Measurements from ENCODE around the gene LCE7A. TPM values are rescaled to one million over a fixed set of nuclear protein-coding genes. Genes with fewer than 3 reads are reported as not detected.

Gene LCE7A
- total and polyA plus RNA-seq, 2 donors (not counting 1 experiment from before 2014, with no cell fraction given), result not detected

- Histone ChIP-seq H3K4me2 (ENCODE audit: extremely low read depth, insufficient read depth, low read length) (no peak overlapping the region), H3K36me3 (ENCODE audit: control insufficient read depth, insufficient read depth, low read length) (no peaks in the 10 kb centered on the region), H3K27ac (ENCODE audit: insufficient read depth, low read length) (no peak overlapping the region), H3K27me3 (ENCODE audit: control insufficient read depth, insufficient read depth, low read length) (peaks cover 2% of the 10 kb centered on the region), H4K20me1 (ENCODE audit: control insufficient read depth, extremely low read depth, insufficient read depth, low read length) (no peaks in the 10 kb centered on the region), H3K9me3 (ENCODE audit: control insufficient read depth, insufficient read depth, low read depth, low read length) (no peaks in the 10 kb centered on the region), H3K79me2 (ENCODE audit: control insufficient read depth, insufficient read depth, low read length) (no peaks in the 10 kb centered on the region), H3K4me1 (ENCODE audit: control insufficient read depth, extremely low read depth, insufficient read depth, low read length) (no peaks in the 10 kb centered on the region), H2AFZ (ENCODE audit: low read length) (no peak overlapping the region), H3K9ac (ENCODE audit: insufficient read depth, low read length) (no peak overlapping the region), H3K4me3 (replicated peaks in 1 of 4; ENCODE audit: control extremely low read depth in 1 of 4, insufficient read depth in 1 of 4, low read depth in 3 of 4, low read length in 4 of 4) (no peak overlapping the region)
- DNase-seq (ENCODE audit: low read depth in 2 of 2), result no peak
- TF ChIP-seq CTCF (conservative IDR thresholded peaks at IDR 0.05 in 1 of 2, IDR thresholded peaks at IDR 0.05 in 1 of 2; ENCODE audit: low read depth in 1 of 2, low read length in 2 of 2), result no peak
- no peak for TF ChIP-seq EZH2 (IDR thresholded peaks at IDR 0.05; ENCODE audit: low read length, missing control alignments)
These were observed 39.2 kb downstream of the LCE7A start for GRCh38 chr1:152899027-152899426.

GRCh38 chr1:152899883-152900282, 40.1 kb downstream of the LCE7A start:
- Histone ChIP-seq H3K79me2 (ENCODE audit: control insufficient read depth, insufficient read depth, low read length) (no peaks in the 10 kb centered on the region), H3K27ac (ENCODE audit: insufficient read depth, low read length) (no peak overlapping the region), H3K9me3 (ENCODE audit: control insufficient read depth, insufficient read depth, low read depth, low read length) (no peaks in the 10 kb centered on the region), H3K4me3 (replicated peaks in 1 of 4; ENCODE audit: control extremely low read depth in 1 of 4, insufficient read depth in 1 of 4, low read depth in 3 of 4, low read length in 4 of 4) (no peak overlapping the region), H3K9ac (ENCODE audit: insufficient read depth, low read length) (no peak overlapping the region), H3K4me1 (ENCODE audit: control insufficient read depth, extremely low read depth, insufficient read depth, low read length) (no peaks in the 10 kb centered on the region), H2AFZ (ENCODE audit: low read length) (no peak overlapping the region), H3K36me3 (ENCODE audit: control insufficient read depth, insufficient read depth, low read length) (no peaks in the 10 kb centered on the region), H4K20me1 (ENCODE audit: control insufficient read depth, extremely low read depth, insufficient read depth, low read length) (no peaks in the 10 kb centered on the region), H3K27me3 (ENCODE audit: control insufficient read depth, insufficient read depth, low read length) (peaks cover 2% of the 10 kb centered on the region), H3K4me2 (ENCODE audit: extremely low read depth, insufficient read depth, low read length) (no peak overlapping the region)
- no peak for DNase-seq (ENCODE audit: low read depth in 2 of 2)
- no peak for TF ChIP-seq CTCF (conservative IDR thresholded peaks at IDR 0.05 in 1 of 2, IDR thresholded peaks at IDR 0.05 in 1 of 2; ENCODE audit: low read depth in 1 of 2, low read length in 2 of 2)

GRCh38 chr1:152901631-152902030, 41.8 kb downstream of the LCE7A start:
- H3K9ac ChIP-seq (ENCODE audit: insufficient read depth, low read length), result no peak overlapping the region
- no peaks in the 10 kb centered on the region for H3K36me3 ChIP-seq (ENCODE audit: control insufficient read depth, insufficient read depth, low read length)
- H3K79me2 ChIP-seq (ENCODE audit: control insufficient read depth, insufficient read depth, low read length), result no peaks in the 10 kb centered on the region
- H3K4me2 ChIP-seq (ENCODE audit: extremely low read depth, insufficient read depth, low read length), result no peak overlapping the region
- H2AFZ ChIP-seq (ENCODE audit: low read length), result no peak overlapping the region
- no peaks in the 10 kb centered on the region for H4K20me1 ChIP-seq (ENCODE audit: control insufficient read depth, extremely low read depth, insufficient read depth, low read length)
- H3K9me3 ChIP-seq (ENCODE audit: control insufficient read depth, insufficient read depth, low read depth, low read length), result no peaks in the 10 kb centered on the region
- no peak for TF ChIP-seq EZH2 (IDR thresholded peaks at IDR 0.05; ENCODE audit: low read length, missing control alignments)
- TF ChIP-seq CTCF (conservative IDR thresholded peaks at IDR 0.05 in 1 of 2, IDR thresholded peaks at IDR 0.05 in 1 of 2; ENCODE audit: low read depth in 1 of 2, low read length in 2 of 2), result no peak
- peaks cover 2% of the 10 kb centered on the region for H3K27me3 ChIP-seq (ENCODE audit: control insufficient read depth, insufficient read depth, low read length)
- H3K4me3 ChIP-seq (replicated peaks in 1 of 4; ENCODE audit: control extremely low read depth in 1 of 4, insufficient read depth in 1 of 4, low read depth in 3 of 4, low read length in 4 of 4), result no peak overlapping the region
- peaks cover 11% of the 10 kb centered on the region for H3K4me1 ChIP-seq (ENCODE audit: control insufficient read depth, extremely low read depth, insufficient read depth, low read length)
- no peak overlapping the region for H3K27ac ChIP-seq (ENCODE audit: insufficient read depth, low read length)
- DNase-seq (ENCODE audit: low read depth in 2 of 2), result no peak

All from fibroblast of lung (primary cell).